ENCODE data around the gene IER5. TPM values are rescaled to one million over a fixed set of nuclear protein-coding genes. Genes with fewer than 3 reads are reported as not detected.
"Not testable (repeated sequence)": the region's sequence is repeated elsewhere in the genome, so short reads cannot be mapped to it uniquely, and the experiment has no call there.

IER5 gene
- 10 to 100 TPM; 43.6 to 58.9 (median 54.9) TPM for total RNA-seq

DNA sequence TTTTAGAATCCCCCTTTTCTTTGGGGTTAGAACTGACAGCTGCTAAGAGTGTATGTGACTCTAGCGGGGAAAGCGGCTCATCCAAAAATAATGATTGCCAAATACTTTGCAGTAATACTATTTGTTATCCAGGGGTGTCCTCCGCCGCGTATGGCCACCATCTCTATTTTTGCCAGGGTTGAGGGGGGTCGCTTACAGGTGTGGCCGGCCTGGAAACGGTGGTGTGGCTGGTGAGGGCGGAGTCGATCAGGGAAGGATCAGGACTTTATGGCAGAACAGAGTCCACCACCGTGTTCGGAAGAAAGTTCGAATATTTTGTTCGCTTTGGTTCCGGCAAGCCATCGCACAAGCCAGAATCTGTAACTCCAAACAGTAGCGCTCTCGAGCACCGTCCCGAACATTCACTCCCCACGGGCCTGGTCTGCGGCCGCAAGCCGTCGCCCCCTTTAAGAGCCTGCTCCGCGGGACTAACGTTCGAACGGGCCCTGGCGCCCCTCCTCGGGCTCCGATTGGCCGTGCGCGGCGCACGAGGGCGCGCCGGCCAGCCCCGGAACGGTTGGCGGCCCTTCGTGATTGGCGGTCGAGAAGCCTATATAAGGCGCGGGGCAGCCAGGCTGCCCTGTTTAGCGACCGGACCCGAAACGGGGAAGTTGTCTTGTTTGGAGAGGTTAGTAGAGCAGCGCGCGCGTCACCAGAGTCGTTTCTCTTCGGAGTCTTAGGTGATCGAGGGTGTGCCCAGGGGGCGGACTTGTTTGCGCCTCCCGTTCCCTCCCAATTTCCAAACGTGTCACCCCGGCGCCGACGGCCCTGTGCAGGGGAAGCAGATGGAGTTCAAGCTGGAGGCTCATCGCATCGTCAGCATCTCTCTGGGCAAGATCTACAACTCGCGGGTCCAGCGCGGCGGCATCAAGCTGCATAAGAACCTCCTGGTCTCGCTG is at the start of gene IER5:
Gene IER5, plus strand, starts transcription at position 622 of the 938 bp plus-strand sequence. Its CDS starts 203 bp downstream, at position 825.
- DNase-seq, result peak; percentile 97
- Mint-ChIP-seq H3K4me1 (ENCODE audit: low read depth) (peaks cover 40% of the 10 kb centered on the region), H3K9me3 (no peaks in the 10 kb centered on the region), H3K4me3 (peak within 1 kb of the TSS; percentile 100), H3K36me3 (ENCODE audit: insufficient read depth) (peaks cover 30% of the 10 kb centered on the region), H3K27me3 (ENCODE audit: low read depth) (no peaks in the 10 kb centered on the region)
- peak; percentile 83 to 84 for ATAC-seq

DNA sequence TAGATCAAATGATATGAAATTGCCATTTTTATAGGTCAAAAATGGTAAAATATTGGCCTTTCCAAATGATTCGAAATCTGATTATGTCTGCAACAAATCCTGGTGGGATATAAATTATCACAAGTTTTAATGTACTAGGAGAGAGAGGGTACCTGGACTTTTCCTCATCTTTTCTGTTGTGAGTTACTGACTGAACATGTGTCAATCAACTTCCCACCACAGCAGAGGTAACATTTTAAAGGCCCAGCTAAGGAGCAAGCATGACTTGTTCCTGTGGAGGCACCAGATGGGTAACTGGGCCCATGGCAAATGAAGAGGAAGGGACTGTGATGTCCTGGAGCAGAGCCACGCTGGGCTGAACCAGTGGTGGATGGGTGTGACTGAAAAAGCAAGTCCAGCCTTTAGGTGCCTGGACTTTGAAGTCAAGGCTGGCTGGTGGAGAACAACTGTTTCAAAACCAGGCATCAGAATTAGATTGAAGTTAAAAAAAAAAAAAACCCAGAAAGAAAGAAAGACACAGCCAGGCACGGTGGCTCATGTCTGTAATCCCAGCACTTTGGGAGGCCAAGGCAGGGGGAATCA is 48.1 kb upstream of the IER5 start:
- no peak for ATAC-seq

DNA sequence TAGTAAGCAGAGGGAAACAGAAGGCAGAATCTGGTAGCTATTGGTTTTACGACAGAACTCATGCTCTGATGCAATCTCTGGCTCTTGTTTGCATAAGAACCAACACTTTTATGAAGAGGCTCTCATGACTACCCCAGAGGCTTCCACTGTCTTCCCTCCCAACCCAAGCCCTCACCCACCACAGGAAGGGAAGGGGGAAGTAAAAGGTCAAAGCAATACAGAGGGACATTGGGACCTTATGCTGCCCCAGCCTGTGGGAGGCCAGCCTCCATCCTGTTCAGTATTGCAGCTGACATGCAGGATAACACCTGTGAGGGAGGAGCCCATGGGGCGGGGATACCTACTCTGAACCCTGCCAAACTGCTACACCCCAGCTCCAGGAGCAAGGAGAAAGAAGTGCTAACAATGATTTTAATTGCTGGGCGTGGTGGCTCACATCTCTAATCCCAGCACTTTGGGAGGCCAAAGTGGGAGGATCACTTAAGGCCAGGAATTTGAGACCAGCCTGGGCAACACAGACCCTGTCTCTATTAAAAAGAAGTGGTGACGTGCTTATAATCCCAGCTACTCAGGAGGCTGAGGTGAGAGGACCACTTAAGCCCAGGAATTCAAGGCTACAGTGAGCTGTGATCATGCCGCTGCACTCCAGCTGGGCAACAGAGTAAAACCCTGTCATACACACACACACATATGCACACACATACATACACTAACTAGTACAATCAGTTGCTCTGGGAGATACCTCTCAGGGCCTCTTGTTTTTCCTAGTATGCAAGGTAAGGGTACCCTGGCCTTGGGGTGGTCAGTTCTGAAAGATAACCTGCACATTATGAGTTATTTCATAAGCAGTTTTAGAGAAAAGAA is 45.2 kb upstream of the IER5 start:
- H3K36me3 Mint-ChIP-seq (ENCODE audit: insufficient read depth), result peaks cover 27% of the 10 kb centered on the region
- DNase-seq (no peak), ATAC-seq (no peak)
- H3K4me1 Mint-ChIP-seq (ENCODE audit: low read depth), result peaks cover 45% of the 10 kb centered on the region
- H3K4me3 Mint-ChIP-seq, result no peak overlapping the region
- H3K27me3 Mint-ChIP-seq (ENCODE audit: low read depth), result no peaks in the 10 kb centered on the region
- no peaks in the 10 kb centered on the region for H3K9me3 Mint-ChIP-seq

More for the DNA sequence above, 48.1 kb upstream of the IER5 start:
- H3K4me1 Mint-ChIP-seq (ENCODE audit: low read depth), result peaks cover 73% of the 10 kb centered on the region
- DNase-seq, result no peak
- peaks cover 22% of the 10 kb centered on the region for H3K36me3 Mint-ChIP-seq (ENCODE audit: insufficient read depth)
- no peaks in the 10 kb centered on the region for H3K27me3 Mint-ChIP-seq (ENCODE audit: low read depth)
- no peaks in the 10 kb centered on the region for H3K9me3 Mint-ChIP-seq
- no peak overlapping the region for H3K4me3 Mint-ChIP-seq

DNA sequence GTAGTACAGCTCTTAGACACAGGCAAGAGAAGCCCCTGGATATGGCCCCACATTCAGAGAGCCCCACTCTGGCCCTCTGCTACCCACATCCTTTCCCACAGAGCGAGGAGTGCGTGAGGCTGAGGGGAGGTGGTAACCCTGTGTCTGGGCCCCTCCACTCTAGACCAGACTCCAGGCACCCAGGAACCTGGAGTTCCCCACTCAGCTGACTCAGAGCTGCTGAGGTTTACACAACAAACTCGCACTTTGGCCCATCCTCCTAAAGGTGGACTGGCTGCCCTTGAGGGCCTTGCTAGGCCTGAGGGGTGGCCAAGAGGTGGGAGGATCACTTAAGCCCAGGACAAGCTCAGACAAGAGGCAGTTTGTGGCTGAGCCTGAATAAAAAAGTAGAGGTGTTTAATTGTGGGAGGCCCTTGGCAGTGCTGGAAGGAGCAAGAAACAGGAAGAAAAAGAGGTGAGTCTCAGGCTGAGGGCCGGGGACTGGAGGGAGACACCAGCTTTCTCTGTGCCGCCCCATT is 44.0 kb upstream of the IER5 start:
- Mint-ChIP-seq H3K4me3 (no peak overlapping the region), H3K36me3 (ENCODE audit: insufficient read depth) (peaks cover 26% of the 10 kb centered on the region), H3K9me3 (no peaks in the 10 kb centered on the region), H3K27me3 (ENCODE audit: low read depth) (no peaks in the 10 kb centered on the region), H3K4me1 (ENCODE audit: low read depth) (peaks cover 35% of the 10 kb centered on the region)
- DNase-seq (peak; percentile 16), ATAC-seq (peak; percentile 98 to 99)

GRCh38 chr1:181045946-181046345 is 42.6 kb upstream of the IER5 start:
- H3K27me3 Mint-ChIP-seq (ENCODE audit: low read depth); DNase-seq; ATAC-seq; H3K4me3 Mint-ChIP-seq; H3K9me3 Mint-ChIP-seq: not testable (repeated sequence)
- peaks cover 26% of the 10 kb centered on the region for H3K4me1 Mint-ChIP-seq (ENCODE audit: low read depth)
- peaks cover 21% of the 10 kb centered on the region for H3K36me3 Mint-ChIP-seq (ENCODE audit: insufficient read depth)

DNA sequence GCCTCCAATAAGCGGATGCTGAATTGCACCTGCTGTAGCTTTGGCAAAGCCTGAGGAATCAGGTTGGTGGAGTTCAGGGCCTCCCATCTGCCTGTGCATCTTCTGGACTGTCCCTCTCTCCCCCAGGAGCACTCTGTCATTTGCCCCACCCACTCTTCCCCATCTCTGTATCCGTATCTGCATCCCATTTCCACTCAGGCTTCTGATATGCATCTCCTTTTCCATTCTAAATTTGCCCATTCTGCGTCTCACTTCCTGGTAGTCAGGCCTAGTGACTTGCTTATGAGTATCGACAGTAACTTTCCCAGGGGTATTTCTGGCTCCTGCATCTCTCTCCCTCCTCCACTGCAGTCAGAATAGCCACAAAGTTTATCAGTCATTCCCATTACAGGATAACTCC is 39.1 kb upstream of the IER5 start:
- DNase-seq, result no peak
- Mint-ChIP-seq H3K27me3 (ENCODE audit: low read depth) (no peaks in the 10 kb centered on the region), H3K4me1 (ENCODE audit: low read depth) (peaks cover 8% of the 10 kb centered on the region), H3K4me3 (no peak overlapping the region), H3K36me3 (ENCODE audit: insufficient read depth) (peaks cover 31% of the 10 kb centered on the region), H3K9me3 (no peaks in the 10 kb centered on the region)
- no peak for ATAC-seq

- Mint-ChIP-seq H3K27me3 (ENCODE audit: low read depth) (no peaks in the 10 kb centered on the region), H3K9me3 (no peaks in the 10 kb centered on the region), H3K4me1 (ENCODE audit: low read depth) (no peaks in the 10 kb centered on the region), H3K4me3 (no peak overlapping the region), H3K36me3 (ENCODE audit: insufficient read depth) (peaks cover 34% of the 10 kb centered on the region)
- DNase-seq (no peak), ATAC-seq (no peak)
Observed at GRCh38 chr1:181050922-181051321, 37.6 kb upstream of the IER5 start.

- Mint-ChIP-seq H3K36me3 (ENCODE audit: insufficient read depth) (peaks cover 42% of the 10 kb centered on the region), H3K27me3 (ENCODE audit: low read depth) (no peaks in the 10 kb centered on the region), H3K4me3 (no peak overlapping the region), H3K9me3 (peaks cover 14% of the 10 kb centered on the region), H3K4me1 (ENCODE audit: low read depth) (peaks cover 3% of the 10 kb centered on the region)
- DNase-seq (no peak), ATAC-seq (no peak)
Observed at GRCh38 chr1:181056560-181056959, 31.9 kb upstream of the IER5 start.

GRCh38 chr1:181057079-181057478 is 31.4 kb upstream of the IER5 start:
- peaks cover 42% of the 10 kb centered on the region for H3K36me3 Mint-ChIP-seq (ENCODE audit: insufficient read depth)

DNA sequence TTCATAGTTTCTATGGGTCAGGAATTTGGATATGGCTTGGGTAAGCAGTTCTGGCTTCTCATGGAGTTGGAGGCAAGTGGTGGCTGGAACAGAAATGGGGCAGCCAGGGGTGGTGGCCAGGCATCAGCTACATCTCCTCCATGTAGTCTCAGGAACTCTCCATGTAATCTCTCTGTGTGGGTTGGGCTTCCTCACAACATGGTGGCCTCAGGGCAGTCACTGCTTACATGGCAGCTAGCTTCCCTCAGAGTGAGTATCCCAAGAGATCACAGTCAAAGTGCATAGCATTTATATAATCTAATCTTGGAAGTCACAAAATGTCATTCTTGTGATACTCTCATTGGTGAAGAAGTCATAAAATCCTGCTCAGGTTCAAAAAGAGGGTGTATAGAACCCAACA is 29.1 kb upstream of the IER5 start:
- peaks cover 35% of the 10 kb centered on the region for H3K36me3 Mint-ChIP-seq (ENCODE audit: insufficient read depth)
- peaks cover 21% of the 10 kb centered on the region for H3K4me1 Mint-ChIP-seq (ENCODE audit: low read depth)
- ATAC-seq (no peak), DNase-seq (no peak)
- H3K4me3 Mint-ChIP-seq, result no peak overlapping the region
- H3K27me3 Mint-ChIP-seq (ENCODE audit: low read depth), result no peaks in the 10 kb centered on the region
- H3K9me3 Mint-ChIP-seq, result peaks cover 14% of the 10 kb centered on the region

More at GRCh38 chr1:181057079-181057478, 31.4 kb upstream of the IER5 start:
- no peak for DNase-seq
- peaks cover 14% of the 10 kb centered on the region for H3K9me3 Mint-ChIP-seq
- ATAC-seq, result no peak
- no peak overlapping the region for H3K4me3 Mint-ChIP-seq
- peaks cover 8% of the 10 kb centered on the region for H3K4me1 Mint-ChIP-seq (ENCODE audit: low read depth)
- no peaks in the 10 kb centered on the region for H3K27me3 Mint-ChIP-seq (ENCODE audit: low read depth)

DNA sequence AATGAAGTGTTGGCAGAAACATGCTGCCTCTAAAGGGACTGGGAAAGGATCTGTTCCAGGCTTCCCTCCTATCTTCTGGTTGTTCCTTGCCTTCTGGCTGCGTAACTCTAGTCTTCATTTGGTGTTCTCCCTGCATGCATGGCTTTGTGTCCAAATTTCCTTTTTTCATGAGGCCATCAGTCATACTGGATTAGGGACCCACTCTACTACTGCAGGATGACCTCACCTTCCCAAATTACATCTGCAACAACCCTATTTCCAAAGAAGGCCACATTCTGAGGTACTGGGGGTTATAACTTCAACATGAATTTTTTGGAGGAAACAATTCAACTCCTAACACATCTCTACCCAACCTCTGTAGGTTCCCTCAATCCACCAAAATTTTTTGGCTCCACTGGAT is 28.4 kb upstream of the IER5 start:
- no peak for ATAC-seq
- no peaks in the 10 kb centered on the region for H3K27me3 Mint-ChIP-seq (ENCODE audit: low read depth)
- DNase-seq, result no peak
- H3K36me3 Mint-ChIP-seq (ENCODE audit: insufficient read depth), result peaks cover 34% of the 10 kb centered on the region
- H3K9me3 Mint-ChIP-seq, result peaks cover 14% of the 10 kb centered on the region
- peaks cover 21% of the 10 kb centered on the region for H3K4me1 Mint-ChIP-seq (ENCODE audit: low read depth)
- no peak overlapping the region for H3K4me3 Mint-ChIP-seq

DNA sequence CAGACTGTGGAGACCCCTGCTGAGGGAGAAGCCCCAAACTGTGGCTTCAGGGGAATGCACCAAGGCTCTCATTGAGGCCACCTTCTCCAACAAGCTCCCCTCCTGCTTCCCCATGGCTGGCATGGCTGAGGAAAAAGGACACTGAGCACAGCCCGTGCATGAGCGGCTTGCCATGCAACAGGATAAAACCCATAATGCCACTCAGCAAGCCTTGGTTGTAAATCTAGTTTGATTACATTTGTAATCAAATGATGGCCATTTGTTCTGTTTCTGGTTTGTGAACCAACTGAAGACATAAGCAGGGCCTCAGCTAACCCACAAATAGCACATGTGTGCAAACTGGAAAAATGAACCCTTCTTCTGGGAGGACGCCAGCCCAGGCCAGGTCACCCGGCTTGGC is 27.6 kb upstream of the IER5 start:
- H3K9me3 Mint-ChIP-seq, result peaks cover 14% of the 10 kb centered on the region
- H3K4me1 Mint-ChIP-seq (ENCODE audit: low read depth), result peaks cover 21% of the 10 kb centered on the region
- not testable (repeated sequence) for H3K4me3 Mint-ChIP-seq; ATAC-seq; H3K27me3 Mint-ChIP-seq (ENCODE audit: low read depth); DNase-seq
- H3K36me3 Mint-ChIP-seq (ENCODE audit: insufficient read depth), result peaks cover 27% of the 10 kb centered on the region

DNA sequence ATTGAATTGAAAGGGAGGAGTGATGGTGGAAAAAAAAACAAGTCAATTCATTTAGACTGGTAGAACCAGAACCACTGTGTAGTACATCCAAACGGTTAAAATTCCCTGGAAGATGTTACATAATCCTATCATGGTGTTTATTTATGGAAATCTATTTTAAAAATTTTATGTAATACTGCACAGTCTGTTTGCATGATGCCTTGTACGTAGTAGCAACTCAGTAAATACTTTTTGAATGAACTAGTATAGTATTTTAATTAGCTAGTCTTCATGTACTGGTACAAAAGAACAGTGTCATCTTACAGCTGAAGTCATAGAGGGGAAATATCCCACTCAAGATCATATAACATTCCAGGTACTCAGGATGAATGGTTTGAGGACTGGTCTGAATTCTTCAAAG is 27.0 kb upstream of the IER5 start:
- Mint-ChIP-seq H3K36me3 (ENCODE audit: insufficient read depth) (peaks cover 26% of the 10 kb centered on the region), H3K4me3 (no peak overlapping the region), H3K27me3 (ENCODE audit: low read depth) (no peaks in the 10 kb centered on the region), H3K4me1 (ENCODE audit: low read depth) (peaks cover 21% of the 10 kb centered on the region), H3K9me3 (peaks cover 14% of the 10 kb centered on the region)
- no peak for ATAC-seq
- no peak for DNase-seq
